Measurements from ENCODE around the gene GJA4.

DNA sequence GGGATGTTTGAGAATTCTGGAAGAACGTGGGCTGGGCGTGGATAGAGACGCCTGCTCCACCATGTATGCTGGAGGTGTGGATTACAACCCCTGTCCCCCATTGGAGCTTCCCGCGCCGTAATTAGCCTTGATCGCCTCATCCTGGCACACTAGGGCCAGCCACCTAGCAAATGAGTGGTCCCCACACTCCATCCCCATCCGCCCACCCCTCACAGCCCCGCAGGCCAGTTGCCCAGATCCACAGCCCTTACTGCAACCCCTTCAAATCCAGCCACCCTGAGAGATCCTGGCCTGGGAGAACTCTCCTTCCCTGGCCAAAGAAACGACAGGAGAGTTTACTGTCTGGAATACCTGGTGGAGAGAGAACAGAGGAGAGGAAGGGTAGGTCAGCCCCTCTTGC lies 375 bp upstream of the GJA4 start:
- TF ChIP-seq SUZ12 (IDR thresholded peaks at IDR 0.05; ENCODE audit: extremely low read depth, insufficient read depth, insufficient read length) (no peak), YY1 (IDR thresholded peaks at IDR 0.05; ENCODE audit: insufficient read depth, insufficient read length) (no peak)
